Fibroblast of the aortic adventitia (primary cell): ENCODE data around the gene ZNF497. TPM values are rescaled to one million over a fixed set of nuclear protein-coding genes. Genes with fewer than 3 reads are reported as not detected.
A peak's percentile ranks its signal among the peaks of the same experiment; 100 is the strongest.
"Not testable (repeated sequence)": the region's sequence is repeated elsewhere in the genome, so short reads cannot be mapped to it uniquely, and the experiment has no call there.

Experiments used
- DNase-seq: peaks from one replicate; pipeline ENCODE4 v3.0.0-alpha.2; 2010; ENCODE audit warnings: low read depth
- H3K4me3 ChIP-seq: 2 replicates; pipeline ENCODE4 v1.5.1; 2011; ENCODE audit warnings: low read depth, mild to moderate bottlenecking, control low read depth, low read length, moderate library complexity
- total RNA-seq: library from RNA; depleted of rRNA; stranded (reverse); fragments of >200 nt; gene quantifications from 2 replicates; pipeline ENCODE4 v1.2.3, GENCODE V29; 2012; ENCODE audit warnings: low replicate concordance
- TF ChIP-seq, protein P1 (sequence below): IDR thresholded peaks from 2 replicates; pipeline ENCODE4 v1.5.1; 2011; ENCODE audit warnings: mild to moderate bottlenecking, low read length, control low read depth, inconsistent platforms; ENCODE audit not compliant: insufficient read depth

The ZNF497 gene
- total RNA-seq, 1 donor = 1.1 TPM

GRCh38 chr19:58382997-58383603, 20.5 kb upstream of the ZNF497 start:
- DNase-seq = no peak
- TF ChIP-seq, protein P1, sequence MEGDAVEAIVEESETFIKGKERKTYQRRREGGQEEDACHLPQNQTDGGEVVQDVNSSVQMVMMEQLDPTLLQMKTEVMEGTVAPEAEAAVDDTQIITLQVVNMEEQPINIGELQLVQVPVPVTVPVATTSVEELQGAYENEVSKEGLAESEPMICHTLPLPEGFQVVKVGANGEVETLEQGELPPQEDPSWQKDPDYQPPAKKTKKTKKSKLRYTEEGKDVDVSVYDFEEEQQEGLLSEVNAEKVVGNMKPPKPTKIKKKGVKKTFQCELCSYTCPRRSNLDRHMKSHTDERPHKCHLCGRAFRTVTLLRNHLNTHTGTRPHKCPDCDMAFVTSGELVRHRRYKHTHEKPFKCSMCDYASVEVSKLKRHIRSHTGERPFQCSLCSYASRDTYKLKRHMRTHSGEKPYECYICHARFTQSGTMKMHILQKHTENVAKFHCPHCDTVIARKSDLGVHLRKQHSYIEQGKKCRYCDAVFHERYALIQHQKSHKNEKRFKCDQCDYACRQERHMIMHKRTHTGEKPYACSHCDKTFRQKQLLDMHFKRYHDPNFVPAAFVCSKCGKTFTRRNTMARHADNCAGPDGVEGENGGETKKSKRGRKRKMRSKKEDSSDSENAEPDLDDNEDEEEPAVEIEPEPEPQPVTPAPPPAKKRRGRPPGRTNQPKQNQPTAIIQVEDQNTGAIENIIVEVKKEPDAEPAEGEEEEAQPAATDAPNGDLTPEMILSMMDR = no peak
- H3K4me3 ChIP-seq = no peak overlapping the region

GRCh38 chr19:58381460-58382212, 19.1 kb upstream of the ZNF497 start:
- TF ChIP-seq, protein P1 = no peak
- peak overlapping the region; percentile 85 for H3K4me3 ChIP-seq
- DNase-seq = no peak

DNA sequence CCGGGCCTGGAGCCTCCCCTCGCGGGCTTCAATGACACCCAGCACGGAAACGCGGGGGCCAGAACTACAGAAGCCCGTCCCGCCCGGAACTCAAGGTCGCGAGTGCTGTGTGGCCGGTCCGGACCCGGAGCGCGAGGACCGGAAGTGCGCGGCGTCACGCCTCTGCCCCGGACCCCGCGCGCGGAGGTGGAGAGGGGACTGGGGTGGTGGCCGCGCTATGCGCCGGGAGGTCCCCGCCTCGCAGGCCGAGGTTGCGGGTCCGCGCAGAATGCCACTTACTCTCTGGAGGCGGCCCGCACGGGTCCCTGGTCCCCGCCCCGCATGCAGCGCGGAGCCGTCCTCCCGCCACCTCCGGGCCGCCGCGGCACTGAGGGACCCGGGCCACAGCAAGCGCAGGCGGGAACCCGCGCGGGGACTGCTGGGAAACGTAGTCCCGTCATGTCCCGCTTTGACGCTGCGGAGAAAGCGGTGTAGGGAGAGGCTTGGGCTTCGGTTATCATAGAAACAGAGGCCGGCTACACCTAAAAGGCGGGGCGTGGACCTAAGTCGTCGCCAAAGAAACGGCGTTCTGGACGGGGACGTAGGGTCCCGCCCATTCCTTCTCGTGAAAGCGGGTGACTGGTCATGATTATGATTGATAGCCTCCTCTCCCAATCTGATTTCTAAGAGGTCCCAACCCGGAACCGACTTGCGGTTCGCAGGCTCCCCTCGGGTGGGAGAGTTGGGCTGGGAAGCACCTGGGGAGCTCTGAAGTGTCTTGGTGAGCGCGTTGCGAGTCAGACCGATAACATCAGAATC, 18.3 kb upstream of the ZNF497 start, which contains the start of gene ZNF837:
Gene ZNF837 (minus strand): TSS at position 369 of the 798 bp plus-strand sequence. CDS start 11,698 bp downstream, outside the sequence.
- TF ChIP-seq, protein P1 = no peak
- H3K4me3 ChIP-seq = peak within 1 kb of the TSS; percentile 85
- DNase-seq = peak; percentile 100

DNA sequence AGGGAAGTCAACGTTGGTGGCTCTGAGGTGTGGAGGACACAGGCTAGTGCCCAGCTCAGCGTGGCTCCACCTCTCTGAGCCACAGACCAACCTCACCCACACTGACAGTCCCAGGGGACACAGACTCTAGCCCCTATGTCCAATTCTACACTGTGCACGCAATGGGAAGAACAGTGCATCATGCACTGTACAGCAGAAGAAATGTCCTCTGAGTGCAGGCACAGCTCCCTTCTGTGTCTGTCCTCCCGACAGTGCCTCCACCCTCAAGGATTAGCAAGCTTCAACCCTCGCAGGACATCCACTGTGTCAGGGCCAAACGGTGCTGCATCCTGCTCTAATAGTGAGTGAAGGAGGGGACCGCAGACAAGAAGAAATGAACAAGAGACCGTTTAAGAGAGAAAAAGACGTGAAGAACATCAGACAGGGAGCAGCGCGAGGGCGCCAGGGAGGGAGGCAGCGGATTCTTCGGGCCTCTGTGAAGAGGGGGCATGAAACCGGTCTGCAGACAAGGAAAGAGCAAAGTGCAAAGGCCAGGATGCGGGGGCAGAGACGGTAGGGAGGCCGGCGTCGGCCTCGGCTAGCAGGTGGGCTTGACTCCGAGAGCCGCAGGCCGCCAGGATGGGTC, 17.6 kb upstream of the ZNF497 start:
- TF ChIP-seq, protein P1 = no peak
- no peak for DNase-seq
- peak overlapping the region; percentile 85 for H3K4me3 ChIP-seq

GRCh38 chr19:58379246-58379645, 16.7 kb upstream of the ZNF497 start:
- TF ChIP-seq, protein P1 = no peak
- DNase-seq = no peak
- no peak overlapping the region for H3K4me3 ChIP-seq

DNA sequence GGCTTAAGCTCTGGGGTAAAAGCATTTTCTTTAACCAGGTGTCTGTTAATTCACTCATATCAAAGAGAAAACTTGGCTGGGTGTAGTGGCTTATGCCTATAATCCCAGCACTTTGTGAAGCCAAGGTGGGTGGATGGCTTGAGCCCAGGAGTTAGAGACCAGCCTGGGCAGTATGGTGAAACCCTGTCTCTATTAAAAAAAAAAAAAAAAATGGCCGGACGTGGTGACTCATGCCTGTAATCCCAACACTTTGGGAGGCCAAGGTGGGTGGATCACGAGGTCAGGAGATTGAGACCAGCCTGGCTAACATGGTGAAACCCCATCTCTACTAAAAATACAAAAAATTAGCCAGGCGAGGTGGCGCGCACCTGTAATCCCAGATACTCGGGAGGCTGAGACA, 14.2 kb upstream of the ZNF497 start:
- DNase-seq = not testable (repeated sequence)

More for the DNA sequence above, 14.2 kb upstream of the ZNF497 start:
- not testable (repeated sequence) for H3K4me3 ChIP-seq
